H1 (cell line): Measurements from ENCODE around the gene DHX34. TPM values are rescaled to one million over a fixed set of nuclear protein-coding genes. Genes with fewer than 3 reads are reported as not detected.

Experiments
- ASH2L ChIP-seq: fragments of 200-600, 300-600 bp; sonication (generic); IDR thresholded peaks from one replicate; pipeline ENCODE4 v1.7.1; 2017; ENCODE audit warnings: low read length
- BACH1 ChIP-seq: IDR thresholded peaks from 2 replicates; pipeline ENCODE4 v1.6.1; 2012; ENCODE audit warnings: low read length, improper control_type of control experiment
- BCL11A ChIP-seq, 2 experiments: IDR thresholded peaks; one replicate each; pipeline ENCODE4 v1.6.1; 2011; ENCODE audit warnings: low read depth in 2 of 2, low read length in 2 of 2, mild to moderate bottlenecking in 2 of 2
- CEBPB ChIP-seq: IDR thresholded peaks from 2 replicates; pipeline ENCODE4 v1.6.1; 2012; ENCODE audit warnings: low read depth, low read length
- CREB1 ChIP-seq: IDR thresholded peaks from 2 replicates; pipeline ENCODE4 v1.6.1; 2012; ENCODE audit warnings: inconsistent platforms
- CTBP2 ChIP-seq: IDR thresholded peaks from 2 replicates; pipeline ENCODE4 v1.7.0; 2011; ENCODE audit warnings: borderline replicate concordance, mild to moderate bottlenecking, moderate library complexity, mixed read lengths, low read length; ENCODE audit not compliant: insufficient read depth, insufficient read length
- EZH2 ChIP-seq: fragments of 200-600 bp; sonication (generic); IDR thresholded peaks from 2 replicates; pipeline ENCODE4 v1.7.1; 2012; ENCODE audit warnings: low read depth, mild to moderate bottlenecking, moderate library complexity, low read length, inconsistent platforms; ENCODE audit not compliant: severe bottlenecking
- HDAC2 ChIP-seq, 2 experiments: fragments of 300-600 bp in 1 of 2; sonication (generic) in 1 of 2; IDR thresholded peaks; 2 replicates each; pipeline ENCODE4 v1.6.1; 2011 to 2012; ENCODE audit warnings: low read depth in 2 of 2, low read length in 2 of 2, mild to moderate bottlenecking in 2 of 2, moderate library complexity in 2 of 2, borderline replicate concordance in 1 of 2, inconsistent platforms in 1 of 2
- JUN ChIP-seq: IDR thresholded peaks from 2 replicates; pipeline ENCODE4 v1.6.1; 2011; ENCODE audit warnings: low read depth, mild to moderate bottlenecking, improper control_type of control experiment, low read length
- KDM5A ChIP-seq: fragments of 200-600 bp; IDR thresholded peaks from 2 replicates; pipeline ENCODE4 v1.7.1; 2012; ENCODE audit warnings: mild to moderate bottlenecking, low read length, inconsistent platforms, mixed read lengths
- MAFK ChIP-seq: IDR thresholded peaks from 2 replicates; pipeline ENCODE4 v1.6.1; 2012; ENCODE audit warnings: low read depth, mild to moderate bottlenecking, improper control_type of control experiment, low read length
- NRF1 ChIP-seq: IDR thresholded peaks from 2 replicates; pipeline ENCODE4 v1.6.1; 2011; ENCODE audit warnings: mild to moderate bottlenecking, low read depth, low read length, improper control_type of control experiment
- PHF8 ChIP-seq: fragments of 200-600 bp; sonication (generic); conservative IDR thresholded peaks from 2 replicates; pipeline ENCODE4 v1.7.1; 2012; ENCODE audit warnings: low read depth, mild to moderate bottlenecking, inconsistent platforms, low read length, moderate library complexity
- POLR2AphosphoS5 ChIP-seq: IDR thresholded peaks from 2 replicates; pipeline ENCODE4 v1.6.1; 2011; ENCODE audit warnings: low read depth, low read length
- POU5F1 ChIP-seq: IDR thresholded peaks from 2 replicates; pipeline ENCODE4 v1.6.1; 2011; ENCODE audit warnings: low read depth, mild to moderate bottlenecking, low read length, moderate library complexity
- SAP30 ChIP-seq: fragments of 300-600 bp; sonication (generic); IDR thresholded peaks from 2 replicates; pipeline ENCODE4 v1.7.1; 2012; ENCODE audit warnings: low read length, moderate library complexity, mild to moderate bottlenecking, inconsistent platforms; ENCODE audit not compliant: insufficient read depth, insufficient replicate concordance
- SIN3A ChIP-seq, 2 experiments: IDR thresholded peaks in 1 of 2; conservative IDR thresholded peaks in 1 of 2; 2 replicates each; pipeline ENCODE4 v1.6.1; 2011 to 2012; ENCODE audit warnings: low read length in 2 of 2, improper control_type of control experiment in 1 of 2, low read depth in 1 of 2, mild to moderate bottlenecking in 1 of 2
- SRF ChIP-seq: IDR thresholded peaks from 2 replicates; pipeline ENCODE4 v1.6.1; 2011; ENCODE audit warnings: mild to moderate bottlenecking, low read depth, low read length, moderate library complexity
- TCF12 ChIP-seq: IDR thresholded peaks from 2 replicates; pipeline ENCODE4 v1.6.1; 2011; ENCODE audit warnings: low read depth, mild to moderate bottlenecking, low read length
- YY1 ChIP-seq: IDR thresholded peaks from 2 replicates; pipeline ENCODE4 v1.6.1; 2011; ENCODE audit warnings: low read depth, mild to moderate bottlenecking, low read length
- polyA plus RNA-seq, 7 experiments: library from polyadenylated mRNA; depleted of rRNA in 3 of 7; stranded (reverse) in 5 of 7; unstranded in 2 of 7; fragments of >200 nt in 5 of 7; fragments of 200-250 nt in 2 of 7; gene quantifications; 1 replicate in 5 of 7; 2 replicates in 1 of 7; 4 replicates in 1 of 7; pipeline versions ENCODE4 v1.2.1 to v1.2.3, GENCODE V29; 2011 to 2013; ENCODE audit warnings: missing spikeins in 2 of 7, mixed read lengths in 2 of 7
- total RNA-seq: library from RNA; stranded (reverse); fragmentation: NEBNext Ultra II Directional; extraction: Animal tissue kit (Norgen Biotek cat#: 25700); gene quantifications from 2 replicates; pipeline ENCODE4 v1.2.1, GENCODE V29; 2021
- TF ChIP-seq, protein P1 (sequence below), 3 experiments: IDR thresholded peaks; 1 replicate in 2 of 3; 2 replicates in 1 of 3; pipeline versions ENCODE4 v1.5.1 to v1.6.1; 2011; ENCODE audit warnings: low read length in 3 of 3, mild to moderate bottlenecking in 3 of 3, inconsistent platforms in 2 of 3, low read depth in 1 of 3, moderate library complexity in 1 of 3; ENCODE audit not compliant: insufficient read depth in 1 of 3; ENCODE audit errors: control extremely low read depth in 1 of 3

The DHX34 gene
- total and polyA plus RNA-seq, 2 of the 8 experiments (the other 6 are each of a cell fraction or from before 2014, with no cell fraction given), result 17.5 to 24.3 TPM

DNA sequence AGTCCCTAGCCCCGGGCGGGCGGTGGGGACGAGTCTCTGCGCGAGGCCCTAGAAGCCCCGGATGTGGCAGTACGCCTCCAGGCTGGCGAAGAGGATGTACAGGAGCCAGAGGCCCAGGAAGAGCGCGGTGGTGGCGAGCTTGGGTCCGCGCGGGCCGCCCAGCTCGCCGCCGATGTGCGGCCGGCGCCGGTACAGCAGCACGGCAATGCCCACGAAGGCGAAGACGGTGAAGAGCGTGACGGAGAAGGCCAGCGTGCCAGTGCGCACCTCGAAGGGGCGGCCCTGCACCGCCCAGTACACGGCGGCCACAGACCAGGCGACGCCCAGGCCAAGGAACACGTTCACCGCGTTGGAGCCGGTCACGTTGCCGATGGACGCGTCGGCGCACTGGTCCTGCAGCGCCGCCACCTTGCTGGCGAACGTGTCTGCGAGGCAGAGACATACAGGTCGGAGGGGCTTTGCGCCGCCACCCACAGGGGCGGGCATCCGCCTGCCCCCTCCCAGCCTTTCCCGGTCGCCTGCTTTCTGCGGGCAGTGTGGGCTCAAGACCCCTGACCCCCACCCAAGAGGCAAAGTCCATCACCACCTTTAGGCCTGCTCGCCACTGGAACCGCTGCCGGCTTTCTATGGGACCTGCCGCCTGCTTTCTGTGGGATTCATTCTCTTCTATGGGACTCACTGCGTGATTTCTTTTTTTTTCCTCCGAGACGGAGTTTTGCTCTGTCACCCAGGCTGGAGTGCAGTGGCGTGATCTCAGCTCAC, 81.1 kb downstream of the DHX34 start (continued):
- TF ChIP-seq TCF12, result no peak
- no peak for TF ChIP-seq SAP30
- no peak for TF ChIP-seq MAFK
- TF ChIP-seq YY1, result no peak
- TF ChIP-seq KDM5A, result no peak
- peak; percentile 49; the same call in 1 of the 2 replicates for TF ChIP-seq CREB1
- TF ChIP-seq SRF, result no peak
- TF ChIP-seq HDAC2 (IDR thresholded peaks at IDR 0.05; ENCODE audit: borderline replicate concordance in 1 of 2, low read depth in 2 of 2, low read length in 2 of 2), result no peak; a peak in 1 of 4 replicates
- TF ChIP-seq POLR2AphosphoS5, result peak; percentile 56; the same call in 1 of the 2 replicates
- peak in 1 of 2 experiments; percentile 2; a peak in 1 of 4 replicates for TF ChIP-seq SIN3A (conservative IDR thresholded peaks at IDR 0.05 in 1 of 2, IDR thresholded peaks at IDR 0.05 in 1 of 2; ENCODE audit: low read depth in 1 of 2, low read length in 2 of 2)
- no peak for TF ChIP-seq BACH1
- TF ChIP-seq NRF1, result no peak
- TF ChIP-seq POU5F1, result no peak
- no peak for TF ChIP-seq CEBPB
- no peak for TF ChIP-seq EZH2
- no peak for TF ChIP-seq BCL11A (IDR thresholded peaks at IDR 0.05; ENCODE audit: low read depth in 2 of 2, low read length in 2 of 2)
- TF ChIP-seq, protein P1, sequence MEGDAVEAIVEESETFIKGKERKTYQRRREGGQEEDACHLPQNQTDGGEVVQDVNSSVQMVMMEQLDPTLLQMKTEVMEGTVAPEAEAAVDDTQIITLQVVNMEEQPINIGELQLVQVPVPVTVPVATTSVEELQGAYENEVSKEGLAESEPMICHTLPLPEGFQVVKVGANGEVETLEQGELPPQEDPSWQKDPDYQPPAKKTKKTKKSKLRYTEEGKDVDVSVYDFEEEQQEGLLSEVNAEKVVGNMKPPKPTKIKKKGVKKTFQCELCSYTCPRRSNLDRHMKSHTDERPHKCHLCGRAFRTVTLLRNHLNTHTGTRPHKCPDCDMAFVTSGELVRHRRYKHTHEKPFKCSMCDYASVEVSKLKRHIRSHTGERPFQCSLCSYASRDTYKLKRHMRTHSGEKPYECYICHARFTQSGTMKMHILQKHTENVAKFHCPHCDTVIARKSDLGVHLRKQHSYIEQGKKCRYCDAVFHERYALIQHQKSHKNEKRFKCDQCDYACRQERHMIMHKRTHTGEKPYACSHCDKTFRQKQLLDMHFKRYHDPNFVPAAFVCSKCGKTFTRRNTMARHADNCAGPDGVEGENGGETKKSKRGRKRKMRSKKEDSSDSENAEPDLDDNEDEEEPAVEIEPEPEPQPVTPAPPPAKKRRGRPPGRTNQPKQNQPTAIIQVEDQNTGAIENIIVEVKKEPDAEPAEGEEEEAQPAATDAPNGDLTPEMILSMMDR (IDR thresholded peaks at IDR 0.05; ENCODE audit: control extremely low read depth in 1 of 3, insufficient read depth in 1 of 3, low read depth in 1 of 3, low read length in 3 of 3), result peak in 1 of 3 experiments; percentile 32; a peak in 2 of 4 replicates
- TF ChIP-seq JUN, result no peak
- TF ChIP-seq ASH2L, result peak; percentile 39
- no peak for TF ChIP-seq CTBP2
- TF ChIP-seq PHF8, result 0 out of 2 replicates have a peak, but pooled peaks have one; percentile 41
